Activated effector memory CD4-positive, alpha-beta T cell treated with anti-CD3 and anti-CD28 coated beads, Interleukin-2, amount 50 U/mL, for 16 hours (primary cell): ENCODE data around the gene CD86.

ENCODE experiments used
- DNase-seq: peaks from one replicate; pipeline ENCODE4 v3.0.0-alpha.2; 2020

Gene CD86

GRCh38 chr3:122167630-122168029 is 112.5 kb downstream of the CD86 start:
- DNase-seq: no peak

- DNase-seq: no peak
Observed at GRCh38 chr3:122168044-122168443, 112.9 kb downstream of the CD86 start.

- DNase-seq: no peak
Observed at GRCh38 chr3:122169911-122170310, 114.7 kb downstream of the CD86 start.
